Measurements from ENCODE around the gene KDM5A.
"Not testable (repeated sequence)": the region's sequence is repeated elsewhere in the genome, so short reads cannot be mapped to it uniquely, and the experiment has no call there.

The KDM5A gene

DNA sequence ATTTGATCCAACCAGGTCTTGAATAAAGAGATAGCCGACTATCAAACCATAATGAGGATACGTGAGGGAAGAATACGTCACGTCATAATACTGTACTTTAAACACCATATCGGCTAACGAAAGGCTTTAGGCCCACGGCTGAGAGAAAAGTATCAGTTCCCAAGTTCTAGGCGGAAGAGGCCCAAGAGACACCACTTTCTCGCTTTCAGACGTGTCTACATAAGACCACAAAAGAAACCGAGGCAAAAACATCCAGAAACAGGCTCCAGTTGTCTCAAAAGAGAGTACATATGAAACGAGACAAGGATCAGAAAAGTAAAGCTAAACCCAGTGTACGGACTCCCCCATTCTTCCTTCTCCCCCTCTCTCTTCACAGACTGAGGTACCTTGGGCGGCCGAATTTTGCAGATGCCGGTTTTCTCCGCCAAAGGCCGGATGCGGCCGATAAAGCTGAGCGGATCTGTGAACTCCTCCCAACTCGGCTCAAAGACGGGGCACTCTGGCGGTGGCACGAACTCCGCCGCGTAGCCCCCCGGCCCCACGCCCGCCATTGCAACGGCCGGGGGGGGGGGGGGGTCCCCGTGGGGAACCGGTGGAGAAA is 479 bp downstream of the KDM5A start:
- no peaks in the 10 kb centered on the region for H3K9me3 ChIP-seq (replicated peaks in 1 of 11)
- peak overlapping the region; percentile 76 to 94 (median 88) for H3K4me3 ChIP-seq
- peaks cover 15 to 31% (median 26%) of the 10 kb centered on the region in 11 experiments for H3K36me3 ChIP-seq

GRCh38 chr12:388012-388411 is 1.1 kb downstream of the KDM5A start:
- Histone ChIP-seq H3K4me2 (peak overlapping the region; percentile 87 to 99 (median 97)), H3K27me3 (no peaks in the 10 kb centered on the region), H3K9ac (peak overlapping the region; percentile 88 to 98 (median 95)), H4K20me1 (peaks cover 39 to 55% (median 53%) of the 10 kb centered on the region in 11 experiments), H3K9me3 (replicated peaks in 1 of 11) (no peaks in the 10 kb centered on the region), H3K27ac (peak overlapping the region; percentile 89 to 97 (median 94)), H3K36me3 (peaks cover 21 to 37% (median 32%) of the 10 kb centered on the region in 11 experiments), H3K4me1 (peaks cover 17 to 37% (median 28%) of the 10 kb centered on the region in 10 experiments), H3K4me3 (peak overlapping the region; percentile 76 to 94 (median 88))
- no peak for TF ChIP-seq Cebpa-rat (IDR thresholded peaks at IDR 0.05)

More for the DNA sequence above, 479 bp downstream of the KDM5A start:
- Histone ChIP-seq H3K27me3 (no peaks in the 10 kb centered on the region), H3K27ac (peak overlapping the region; percentile 89 to 97 (median 94)), H3K4me1 (peaks cover 17 to 37% (median 28%) of the 10 kb centered on the region in 10 experiments), H4K20me1 (peaks cover 34 to 49% (median 46%) of the 10 kb centered on the region in 11 experiments), H3K9ac (peak overlapping the region; percentile 88 to 98 (median 95)), H3K4me2 (peak overlapping the region; percentile 87 to 99 (median 97))
- TF ChIP-seq Cebpa-rat (IDR thresholded peaks at IDR 0.05), result no peak

DNA sequence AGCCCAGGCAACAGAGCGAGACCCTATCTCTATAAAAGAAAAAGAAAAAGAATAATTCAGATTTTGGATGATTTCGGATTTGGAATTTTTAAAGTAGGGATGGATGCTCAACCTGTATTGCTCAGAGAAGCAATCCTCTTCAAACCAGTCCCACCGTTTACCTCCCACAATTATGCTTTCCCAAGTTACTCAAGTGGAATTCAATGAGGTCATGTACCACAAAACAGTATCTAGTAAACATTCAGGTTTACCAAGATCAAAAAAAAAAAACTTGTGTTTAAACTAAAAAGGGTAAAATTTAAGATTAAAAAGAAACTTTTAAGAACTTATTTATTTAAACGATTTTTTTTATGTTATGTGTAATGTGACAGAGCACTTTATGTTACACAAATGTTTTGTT is 2.5 kb downstream of the KDM5A start:
- Histone ChIP-seq H3K4me2 (peak overlapping the region; percentile 75 to 99 (median 94)), H3K27ac (0 out of 22 replicates have a peak overlapping the region, but pooled peaks of 1 of the 11 experiments have one; percentile 2), H4K20me1 (peaks cover 48 to 69% (median 65%) of the 10 kb centered on the region in 11 experiments), H3K4me3 (peak overlapping the region; percentile 46 to 94 (median 88); a peak in 18 of 20 replicates), H3K9ac (peak overlapping the region; percentile 6 to 96 (median 43); a peak in 17 of 22 replicates), H3K36me3 (peaks cover 35 to 51% (median 46%) of the 10 kb centered on the region in 11 experiments), H3K9me3 (replicated peaks in 1 of 11) (no peaks in the 10 kb centered on the region), H3K27me3 (no peaks in the 10 kb centered on the region), H3K4me1 (peaks cover 17 to 37% (median 28%) of the 10 kb centered on the region in 10 experiments)
- TF ChIP-seq Cebpa-rat (IDR thresholded peaks at IDR 0.05), result no peak

DNA sequence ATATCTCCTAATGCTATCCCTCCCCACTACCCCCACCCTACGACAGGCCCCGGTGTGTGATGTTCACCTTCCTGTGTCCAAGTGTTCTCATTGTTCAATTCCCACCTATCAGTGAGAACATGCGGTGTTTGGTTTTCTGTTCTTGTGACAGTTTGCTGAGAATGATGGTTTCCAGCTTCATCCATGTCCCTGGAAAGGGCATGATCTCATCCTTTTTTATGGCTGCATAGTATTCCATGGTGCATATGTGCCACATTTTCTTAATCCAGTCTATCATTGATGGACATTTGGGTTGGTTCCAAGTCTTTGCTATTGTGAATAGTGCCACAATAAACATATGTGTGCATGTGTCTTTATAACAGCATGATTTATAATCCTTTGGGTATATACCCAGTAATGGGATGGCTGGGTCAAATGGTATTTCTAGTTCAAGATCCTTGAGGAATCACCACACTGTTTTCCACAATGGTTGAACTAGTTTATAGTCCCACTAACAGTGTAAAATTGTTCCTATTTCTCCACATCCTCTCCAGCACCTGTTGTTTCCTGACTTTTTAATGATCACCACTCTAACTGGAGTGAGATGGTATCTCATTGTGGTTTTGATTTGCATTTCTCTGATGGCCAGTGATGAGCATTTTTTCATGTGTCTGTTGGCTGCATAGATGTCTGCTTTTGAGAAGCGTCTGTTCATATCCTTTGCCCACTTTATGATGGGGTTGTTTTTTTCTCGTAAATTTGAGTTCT is 18.2 kb downstream of the KDM5A start:
- H3K9me3 ChIP-seq (replicated peaks in 1 of 11), result peaks cover 24 to 46% (median 36%) of the 10 kb centered on the region in 11 experiments

GRCh38 chr12:367972-368371 is 21.1 kb downstream of the KDM5A start:
- no peak overlapping the region for H3K4me3 ChIP-seq
- no peak overlapping the region for H3K27ac ChIP-seq
- H3K9me3 ChIP-seq (replicated peaks in 1 of 11), result peaks cover 28 to 41% (median 34%) of the 10 kb centered on the region in 11 experiments
- H3K36me3 ChIP-seq, result peaks cover 73 to 88% (median 78%) of the 10 kb centered on the region in 11 experiments
- no peaks in the 10 kb centered on the region for H3K4me1 ChIP-seq
- no peak overlapping the region for H3K4me2 ChIP-seq
- H3K27me3 ChIP-seq, result no peaks in the 10 kb centered on the region
- no peak for TF ChIP-seq Cebpa-rat (IDR thresholded peaks at IDR 0.05)
- H3K9ac ChIP-seq, result no peak overlapping the region
- H4K20me1 ChIP-seq, result peaks cover 5 to 45% (median 18%) of the 10 kb centered on the region in 11 experiments; a peak in 12 of 22 replicates

More for the DNA sequence above, 18.2 kb downstream of the KDM5A start:
- H3K27me3 ChIP-seq, H3K4me3 ChIP-seq, H3K27ac ChIP-seq, H3K4me2 ChIP-seq, H3K9ac ChIP-seq, H3K4me1 ChIP-seq: not testable (repeated sequence)
- Histone ChIP-seq H4K20me1 (peaks cover 5 to 33% (median 17%) of the 10 kb centered on the region in 11 experiments; a peak in 12 of 22 replicates), H3K36me3 (peaks cover 54 to 88% (median 67%) of the 10 kb centered on the region in 11 experiments)

DNA sequence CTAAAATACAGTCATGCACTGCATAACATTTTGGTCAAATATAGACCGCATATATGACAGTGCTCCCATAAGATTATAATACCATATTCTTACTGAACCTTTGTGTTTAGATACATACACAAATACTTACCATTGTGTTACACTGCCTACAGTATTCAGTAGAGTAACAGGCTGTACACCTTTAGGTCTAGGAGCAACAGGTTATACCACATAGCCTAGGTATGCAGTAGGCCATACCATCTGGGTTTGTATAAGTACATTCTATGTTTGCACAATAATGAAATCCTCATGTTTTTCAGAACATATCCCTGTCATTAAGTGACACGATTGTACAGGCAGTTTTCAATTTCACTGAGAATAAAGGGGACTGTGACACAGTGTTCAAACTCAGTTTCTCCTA is 22.3 kb downstream of the KDM5A start:
- no peak for TF ChIP-seq Cebpa-rat (IDR thresholded peaks at IDR 0.05)
- no peak overlapping the region for H3K27ac ChIP-seq

DNA sequence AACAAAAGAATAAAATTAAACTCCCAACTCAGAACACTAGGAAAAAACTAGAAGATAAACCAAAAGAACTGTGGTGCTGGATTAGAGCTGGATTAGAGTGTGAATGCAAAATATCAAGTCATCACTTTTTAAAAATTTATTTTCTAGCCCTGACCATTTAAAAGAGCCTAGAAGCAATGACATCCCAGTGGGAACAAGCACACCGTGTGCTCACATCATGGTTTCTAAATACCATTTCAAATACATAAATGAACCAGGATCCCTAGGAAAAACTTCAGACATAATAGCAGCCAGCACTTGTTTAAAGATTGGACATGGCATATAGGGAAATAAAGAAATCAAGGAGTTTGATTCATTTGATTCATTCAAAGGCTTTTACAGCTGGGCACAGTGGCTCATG is 30.0 kb downstream of the KDM5A start:
- Histone ChIP-seq H3K27me3 (no peaks in the 10 kb centered on the region), H3K4me1 (no peaks in the 10 kb centered on the region), H3K27ac (no peak overlapping the region), H4K20me1 (peaks cover 2 to 95% (median 25%) of the 10 kb centered on the region in 11 experiments; a peak in 15 of 22 replicates), H3K4me2 (no peak overlapping the region), H3K9ac (no peak overlapping the region), H3K4me3 (no peak overlapping the region), H3K36me3 (peaks cover 96 to 100% (median 98%) of the 10 kb centered on the region in 11 experiments), H3K9me3 (replicated peaks in 1 of 11) (peaks cover 5 to 15% (median 9%) of the 10 kb centered on the region in 11 experiments; a peak in 18 of 22 replicates)
- no peak for TF ChIP-seq Cebpa-rat (IDR thresholded peaks at IDR 0.05)

More for the DNA sequence above, 22.3 kb downstream of the KDM5A start:
- Histone ChIP-seq H3K9me3 (replicated peaks in 1 of 11) (peaks cover 26 to 38% (median 33%) of the 10 kb centered on the region in 11 experiments), H3K36me3 (peaks cover 85 to 98% (median 89%) of the 10 kb centered on the region in 11 experiments), H4K20me1 (peaks cover 5 to 57% (median 21%) of the 10 kb centered on the region in 11 experiments; a peak in 13 of 22 replicates), H3K4me2 (no peak overlapping the region), H3K27me3 (no peaks in the 10 kb centered on the region), H3K9ac (no peak overlapping the region), H3K4me3 (no peak overlapping the region), H3K4me1 (no peaks in the 10 kb centered on the region)

GRCh38 chr12:356276-356988 is 32.7 kb downstream of the KDM5A start:
- Histone ChIP-seq H3K4me3 (no peak overlapping the region), H3K36me3 (peaks cover 96 to 100% (median 98%) of the 10 kb centered on the region in 11 experiments), H3K4me1 (no peaks in the 10 kb centered on the region), H3K27ac (no peak overlapping the region), H3K27me3 (no peaks in the 10 kb centered on the region), H4K20me1 (peaks cover 2 to 80% (median 25%) of the 10 kb centered on the region in 11 experiments; a peak in 15 of 22 replicates), H3K4me2 (no peak overlapping the region), H3K9me3 (replicated peaks in 1 of 11) (peaks cover 9 to 32% (median 22%) of the 10 kb centered on the region in 11 experiments), H3K9ac (no peak overlapping the region)
- TF ChIP-seq Cebpa-rat (IDR thresholded peaks at IDR 0.05), result no peak

DNA sequence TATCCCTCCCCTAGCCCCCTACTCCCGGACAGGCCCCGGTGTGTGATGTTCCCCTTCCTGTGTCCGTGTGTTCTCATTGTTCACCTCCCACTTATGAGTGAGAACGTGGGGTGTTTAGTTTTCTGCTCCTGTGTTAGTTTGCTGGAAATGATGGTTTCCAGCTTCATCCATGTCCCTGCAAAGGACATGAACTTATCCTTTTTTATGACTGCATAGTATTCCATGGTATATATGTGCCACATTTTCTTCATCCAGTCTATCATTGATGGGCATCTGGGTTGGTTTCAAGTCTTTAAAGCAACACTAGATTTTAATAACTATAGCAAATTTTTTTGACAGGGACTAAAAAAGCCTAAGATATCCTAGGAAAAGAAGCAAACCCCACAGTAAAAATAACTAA is 37.9 kb downstream of the KDM5A start:
- H4K20me1 ChIP-seq, result peaks cover 0 to 42% (median 4%) of the 10 kb centered on the region in 11 experiments; a peak in 9 of 22 replicates
- peaks cover 21 to 50% (median 39%) of the 10 kb centered on the region in 11 experiments; a peak in 20 of 22 replicates for H3K9me3 ChIP-seq (replicated peaks in 1 of 11)
- peaks cover 81 to 93% (median 87%) of the 10 kb centered on the region in 11 experiments for H3K36me3 ChIP-seq
- not testable (repeated sequence) for H3K27ac ChIP-seq, H3K27me3 ChIP-seq, H3K4me1 ChIP-seq, H3K9ac ChIP-seq, H3K4me3 ChIP-seq, H3K4me2 ChIP-seq

- not testable (repeated sequence) for H3K4me2 ChIP-seq, H3K4me3 ChIP-seq, H3K27ac ChIP-seq, H3K4me1 ChIP-seq, H3K9ac ChIP-seq, H3K27me3 ChIP-seq
- H3K36me3 ChIP-seq, result peaks cover 74 to 93% (median 82%) of the 10 kb centered on the region in 11 experiments
- peaks cover 0 to 41% (median 3%) of the 10 kb centered on the region in 11 experiments; a peak in 9 of 22 replicates for H4K20me1 ChIP-seq
- peaks cover 21 to 58% (median 41%) of the 10 kb centered on the region in 11 experiments; a peak in 20 of 22 replicates for H3K9me3 ChIP-seq (replicated peaks in 1 of 11)
These were observed 39.5 kb downstream of the KDM5A start for GRCh38 chr12:349625-350024.

DNA sequence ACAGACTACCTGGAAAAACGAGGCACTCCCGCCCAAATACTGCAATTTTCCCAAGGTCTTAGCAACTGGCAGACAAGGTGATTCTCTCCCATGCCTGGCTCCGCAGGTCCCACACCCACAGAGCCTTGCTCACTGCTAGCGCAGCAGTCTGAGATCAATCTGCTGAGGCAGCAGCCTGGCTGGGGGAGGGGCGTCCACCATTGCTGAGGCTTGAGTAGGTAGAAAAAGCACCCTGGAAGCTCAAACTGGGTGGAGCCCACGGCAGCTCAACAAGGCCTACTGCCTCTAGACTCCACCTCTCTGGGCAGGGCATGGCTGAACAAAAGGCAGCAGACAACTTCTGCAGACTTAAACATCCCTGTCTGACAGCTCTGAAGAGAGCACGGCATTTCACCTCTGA is 46.1 kb downstream of the KDM5A start:
- H3K4me2 ChIP-seq, H3K9ac ChIP-seq: not testable (repeated sequence)
- peaks cover 73 to 93% (median 81%) of the 10 kb centered on the region in 11 experiments for H3K36me3 ChIP-seq

More for the DNA sequence above, 46.1 kb downstream of the KDM5A start:
- not testable (repeated sequence) for H3K4me1 ChIP-seq, H3K27ac ChIP-seq, H3K4me3 ChIP-seq, H3K27me3 ChIP-seq
- Histone ChIP-seq H4K20me1 (peaks cover 4 to 89% (median 26%) of the 10 kb centered on the region in 11 experiments; a peak in 15 of 22 replicates), H3K9me3 (replicated peaks in 1 of 11) (peaks cover 13 to 36% (median 29%) of the 10 kb centered on the region in 11 experiments; a peak in 21 of 22 replicates)

Data from BLaER1 treated with 17β-estradiol and CSF1 and Interleukin-3, amounts not matched to agents 10 nM and 100 nM (cell line).